Coronary artery (tissue), 2 donors: ENCODE results near the gene RXYLT1.

Source experiments
- DNase-seq: peaks from one replicate; pipeline ENCODE4 v3.0.0-alpha.2; 2017; ENCODE audit warnings: low spot score
- H3K27ac ChIP-seq, 2 donors: fragments of 200-600 bp; sonication (generic); one replicate each; pipeline ENCODE4 v1.5.1; 2016 to 2019
- H3K4me3 ChIP-seq: fragments of 200-600 bp; sonication (generic); 2 replicates; pipeline ENCODE4 v1.5.1; 2016; ENCODE audit warnings: mild to moderate bottlenecking, moderate library complexity
- CTCF ChIP-seq: fragments of 200-600 bp; sonication (generic); IDR thresholded peaks from one replicate; pipeline ENCODE4 v1.5.1; 2019; ENCODE audit warnings: antibody characterized with exemption

The RXYLT1 gene

GRCh38 chr12:63805704-63806672 is 26.3 kb downstream of the RXYLT1 start:
- no peak for TF ChIP-seq CTCF
- H3K27ac ChIP-seq: no peak overlapping the region
- DNase-seq: no peak
- H3K4me3 ChIP-seq: no peak overlapping the region

DNA sequence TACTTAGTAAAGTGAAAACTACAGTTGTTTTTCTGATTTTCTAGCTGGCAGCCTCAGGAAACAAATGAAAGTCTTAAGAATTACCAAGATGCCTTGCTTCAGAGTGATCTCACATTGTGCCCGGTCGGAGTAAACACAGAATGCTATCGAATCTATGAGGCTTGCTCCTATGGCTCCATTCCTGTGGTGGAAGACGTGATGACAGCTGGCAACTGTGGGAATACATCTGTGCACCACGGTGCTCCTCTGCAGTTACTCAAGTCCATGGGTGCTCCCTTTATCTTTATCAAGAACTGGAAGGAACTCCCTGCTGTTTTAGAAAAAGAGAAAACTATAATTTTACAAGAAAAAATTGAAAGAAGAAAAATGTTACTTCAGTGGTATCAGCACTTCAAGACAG is 28.9 kb downstream of the RXYLT1 start:
- TF ChIP-seq CTCF: no peak
- no peak overlapping the region for H3K27ac ChIP-seq
- H3K4me3 ChIP-seq: no peak overlapping the region
- DNase-seq: no peak

DNA sequence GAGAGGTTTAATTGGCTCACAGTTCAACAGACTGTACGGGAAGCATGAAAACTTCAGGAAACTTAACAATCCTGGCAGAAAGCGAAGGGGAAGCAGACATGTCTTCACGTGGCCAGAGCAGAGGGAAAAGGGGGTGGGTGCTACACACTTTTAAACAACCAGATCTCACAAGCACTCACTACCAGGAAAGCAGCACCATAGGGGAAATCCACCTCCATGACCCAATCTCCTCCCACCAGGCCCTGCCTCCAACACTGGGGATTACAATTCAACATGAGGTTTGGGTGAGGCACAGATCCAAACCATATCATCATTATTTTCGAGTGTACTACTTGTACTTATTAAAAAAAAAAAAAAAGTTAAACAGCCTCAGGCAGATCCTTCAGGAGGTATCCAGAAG is 29.9 kb downstream of the RXYLT1 start:
- DNase-seq: no peak
- Histone ChIP-seq H3K27ac (no peak overlapping the region), H3K4me3 (no peak overlapping the region)
- no peak for TF ChIP-seq CTCF

DNA sequence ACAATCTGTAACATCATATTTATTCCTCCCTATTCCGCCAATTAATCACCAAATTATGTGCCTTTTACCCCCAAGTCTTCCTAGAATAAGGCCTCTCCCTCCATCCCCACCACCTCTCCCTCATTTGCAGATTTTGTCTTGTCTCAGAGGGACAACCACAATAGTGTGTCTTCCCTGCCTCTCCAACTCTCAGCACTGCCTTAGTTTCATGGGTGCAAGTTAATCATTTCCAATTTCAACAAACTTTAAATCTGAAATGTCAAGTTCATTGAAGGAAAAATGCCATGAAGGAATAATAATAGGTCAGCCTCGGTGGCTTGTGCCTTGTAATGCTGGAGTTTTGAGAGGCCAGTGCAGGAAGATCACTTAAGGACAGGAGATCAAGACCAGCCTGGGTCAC is 31.6 kb downstream of the RXYLT1 start:
- H3K4me3 ChIP-seq: no peak overlapping the region
- TF ChIP-seq CTCF: no peak
- DNase-seq: no peak
- H3K27ac ChIP-seq: no peak overlapping the region

DNA sequence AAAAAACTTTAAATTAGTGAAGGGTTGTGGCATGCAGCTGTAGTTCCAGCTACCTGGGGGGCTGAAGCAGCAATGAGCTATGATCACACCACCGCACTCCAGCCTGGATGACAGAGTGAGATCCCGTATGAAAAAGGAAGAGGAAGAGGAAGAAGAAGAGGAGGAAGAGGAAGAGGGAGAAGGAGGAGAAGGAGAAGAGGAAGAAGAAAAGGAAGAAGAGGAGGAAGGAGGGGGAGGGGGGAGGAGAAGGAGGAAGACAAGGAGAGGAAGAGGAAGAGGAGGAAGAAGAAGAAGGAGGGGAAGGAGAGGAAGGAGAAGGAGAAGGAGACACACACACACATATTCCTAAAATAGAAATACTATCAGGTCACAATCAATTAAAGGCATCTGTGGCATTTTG is 32.0 kb downstream of the RXYLT1 start:
- no peak for TF ChIP-seq CTCF
- no peak overlapping the region for H3K4me3 ChIP-seq
- DNase-seq: no peak
- no peak overlapping the region for H3K27ac ChIP-seq

GRCh38 chr12:63814146-63814772 is 34.5 kb downstream of the RXYLT1 start:
- DNase-seq: no peak
- no peak overlapping the region for H3K4me3 ChIP-seq
- no peak for TF ChIP-seq CTCF
- H3K27ac ChIP-seq: no peak overlapping the region

- TF ChIP-seq CTCF: no peak
- DNase-seq: no peak
- Histone ChIP-seq H3K27ac (no peak overlapping the region), H3K4me3 (no peak overlapping the region)
Measured at GRCh38 chr12:63815482-63815852, 35.8 kb downstream of the RXYLT1 start.
